NCI-H1417 (cell line): ENCODE measurements around the gene CRIP1.

ENCODE experiments used
- DNase-seq, 3 experiments: peaks; one replicate each; lab custom pipeline; 2025; lab: John Stamatoyannopoulos, UW

CRIP1 gene

GRCh38 chr14:105480807-105481801 is 5.6 kb upstream of the CRIP1 start:
- peak; percentile 85 to 96 (median 91) for DNase-seq

DNA sequence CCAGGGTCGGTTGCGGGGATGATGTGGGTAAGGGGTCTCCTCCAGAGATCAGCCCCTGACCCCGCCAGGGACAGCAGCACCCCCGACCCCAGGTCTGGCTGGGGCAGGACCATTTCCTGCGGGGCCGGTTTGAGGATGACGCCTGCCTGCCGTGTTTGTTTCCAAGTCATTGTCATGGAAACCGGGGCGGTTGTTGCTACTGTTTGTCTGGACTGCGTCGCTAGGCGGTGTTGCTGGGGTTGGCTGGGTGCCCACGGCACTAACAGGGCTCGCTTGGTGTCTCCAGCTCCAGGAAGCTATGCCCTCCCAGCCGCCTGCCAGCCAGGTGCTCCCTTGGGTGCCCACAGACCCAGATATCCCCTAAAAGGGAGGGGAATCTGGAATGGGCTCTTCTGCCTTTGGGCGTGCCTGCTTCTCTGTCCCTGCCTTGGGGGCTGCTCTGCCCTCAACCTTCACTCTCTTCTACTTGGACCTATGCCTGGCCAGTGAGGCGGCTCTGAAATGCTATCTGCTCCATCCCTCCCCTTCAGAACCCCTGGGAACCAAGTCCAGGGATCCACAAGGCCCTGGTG is 4.7 kb upstream of the CRIP1 start:
- peak; percentile 79 to 98 (median 95) for DNase-seq

- DNase-seq: no peak
Observed at GRCh38 chr14:105482486-105483110, 4.1 kb upstream of the CRIP1 start.

- DNase-seq: no peak
Observed at GRCh38 chr14:105483300-105484068, 3.2 kb upstream of the CRIP1 start.

DNA sequence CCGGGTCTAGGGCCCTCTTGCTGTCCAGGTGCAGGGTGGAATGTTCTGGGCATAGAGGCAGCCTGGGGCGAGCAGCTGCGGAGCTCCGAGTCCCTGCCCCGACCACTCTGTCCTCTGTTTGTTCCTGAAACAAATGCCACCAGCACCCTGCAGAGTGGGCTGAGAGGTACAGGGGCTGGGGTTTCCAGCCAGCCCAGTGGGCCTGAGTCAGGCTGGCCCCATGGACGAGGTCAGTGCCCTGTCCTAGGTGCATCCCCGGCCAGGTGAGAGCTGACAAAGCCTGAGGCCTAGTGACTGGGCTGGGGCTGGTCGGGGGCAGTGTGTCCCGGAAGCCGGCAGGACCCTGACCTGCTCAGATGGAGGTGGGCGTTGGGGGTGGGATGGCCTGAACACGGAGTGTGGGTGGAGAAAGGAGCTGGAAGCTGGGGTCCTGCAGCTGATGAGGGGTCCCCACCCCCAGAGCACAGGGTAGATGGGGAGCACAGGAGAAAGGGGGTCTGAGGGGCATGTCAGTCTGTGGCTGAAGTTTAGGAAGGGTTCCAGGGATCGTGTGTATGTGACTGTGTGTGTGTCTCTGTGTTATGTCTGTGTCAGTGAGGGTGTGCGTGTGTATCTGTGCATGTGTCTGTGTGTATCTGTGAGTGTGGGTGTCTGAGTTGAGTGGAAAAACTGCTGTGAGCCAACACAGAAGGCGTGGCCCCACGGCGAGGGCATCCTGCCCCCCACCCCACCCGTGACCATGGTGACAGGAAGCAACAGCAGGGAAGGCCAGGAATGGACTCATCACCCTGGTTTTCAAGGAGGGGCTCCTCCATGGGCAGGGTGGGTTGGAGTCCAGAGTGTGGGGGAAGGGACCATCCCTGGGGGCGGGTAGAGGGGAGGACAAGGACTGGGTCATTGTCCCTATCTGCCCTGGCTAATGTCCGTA is 2.4 kb upstream of the CRIP1 start:
- DNase-seq: peak in 2 of 3 experiments; percentile 26 to 60

GRCh38 chr14:105484997-105485393 is 1.7 kb upstream of the CRIP1 start:
- DNase-seq: no peak

- no peak for DNase-seq
Observed at GRCh38 chr14:105485739-105486162, 935 bp upstream of the CRIP1 start.

DNA sequence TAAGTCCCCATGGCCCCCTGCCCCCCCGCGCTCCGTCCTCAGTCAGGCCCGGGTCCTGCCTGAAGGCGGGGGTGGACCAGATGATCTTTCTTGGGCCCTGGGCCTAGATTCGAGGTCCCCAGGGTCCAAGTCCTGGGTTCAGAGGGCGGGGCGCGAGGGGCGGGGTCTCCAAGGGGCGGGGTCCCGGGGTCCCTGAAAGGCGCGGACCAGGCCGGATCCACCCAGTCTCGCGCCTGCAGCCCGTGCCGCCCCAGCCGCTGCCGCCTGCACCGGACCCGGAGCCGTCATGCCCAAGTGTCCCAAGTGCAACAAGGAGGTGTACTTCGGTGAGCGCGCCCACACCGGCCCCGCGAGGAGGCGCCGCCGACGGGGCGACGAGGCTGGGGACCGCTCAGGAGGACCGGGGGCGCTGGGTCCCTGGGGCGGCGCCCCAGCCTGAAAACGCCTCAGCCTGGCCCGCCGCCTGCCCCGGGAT is 325 bp downstream of the CRIP1 start:
- DNase-seq: no peak

DNA sequence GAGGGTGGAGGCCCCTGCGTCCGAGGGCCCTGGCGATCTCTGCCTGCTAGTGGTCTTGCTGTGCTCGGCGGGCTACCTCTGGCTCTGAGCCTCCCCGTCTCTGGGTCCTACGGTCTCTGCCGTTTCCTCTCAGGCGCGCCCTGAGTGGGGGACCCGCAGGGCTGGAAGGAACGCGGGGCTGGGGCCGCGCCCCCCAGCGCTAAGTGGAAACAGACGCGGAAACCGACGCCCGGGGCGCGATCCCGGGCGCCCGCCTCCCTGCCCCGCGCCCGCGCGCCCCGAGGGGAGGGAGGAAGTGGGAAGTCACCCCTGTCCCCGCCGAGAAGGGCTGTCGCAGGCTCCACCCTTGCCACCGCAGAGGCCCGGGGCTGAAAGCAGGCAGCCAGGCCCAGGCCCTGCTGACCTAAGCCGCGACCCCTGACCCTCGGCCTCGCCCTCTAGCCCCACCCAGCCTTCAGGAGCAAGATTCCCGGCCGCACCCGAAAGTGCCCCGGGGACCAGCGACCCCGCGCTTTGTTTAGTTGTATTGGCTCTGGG is 831 bp downstream of the CRIP1 start:
- DNase-seq: no peak

GRCh38 chr14:105487986-105488777 is 1.5 kb downstream of the CRIP1 start:
- no peak for DNase-seq

DNA sequence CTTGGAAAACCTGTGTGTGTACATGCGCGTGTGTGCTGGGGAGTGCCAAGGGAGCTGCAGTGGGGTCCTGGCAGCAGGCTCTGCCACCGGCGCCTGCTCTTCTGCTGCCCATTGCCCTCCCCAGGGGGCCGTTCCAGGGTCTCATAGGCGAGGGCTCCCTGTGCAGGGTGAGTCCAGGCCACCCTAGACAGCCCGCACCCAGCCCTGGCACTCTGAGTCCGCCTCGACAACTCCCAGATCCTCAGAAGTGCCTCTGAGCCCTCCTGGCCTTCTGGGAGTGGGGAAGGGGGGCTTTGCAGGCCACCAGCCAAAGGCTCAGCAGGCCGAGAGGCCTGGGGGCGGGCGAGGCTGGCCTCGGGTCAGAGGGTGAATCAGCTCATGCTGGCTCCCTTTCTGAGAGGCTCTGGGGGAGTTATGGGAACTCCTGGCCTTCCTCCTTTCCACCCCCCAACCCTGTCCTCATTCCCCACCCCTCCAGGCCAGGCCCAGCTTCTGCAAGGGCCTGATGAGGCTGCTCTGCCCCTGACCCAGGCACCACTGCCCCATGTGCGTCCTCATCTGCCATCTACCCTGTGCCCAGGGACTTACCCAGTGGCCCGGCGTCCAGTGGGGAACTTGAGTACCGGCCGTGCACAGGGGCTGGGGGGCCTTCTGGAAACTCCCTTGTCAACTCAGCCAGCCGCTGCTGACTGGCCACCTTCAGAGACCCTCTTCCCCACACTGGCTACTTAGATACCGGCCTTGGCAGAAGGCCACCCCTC is 2.3 kb downstream of the CRIP1 start:
- no peak for DNase-seq

GRCh38 chr14:105489542-105490266 is 3.0 kb downstream of the CRIP1 start:
- DNase-seq: peak; percentile 89 to 97 (median 97)

- peak in 1 of 3 experiments; percentile 83 for DNase-seq
Observed at GRCh38 chr14:105490267-105490571, 3.5 kb downstream of the CRIP1 start.

GRCh38 chr14:105490572-105491365 is 4.1 kb downstream of the CRIP1 start, which contains the start of gene TEDC1:
TSS of gene TEDC1 (plus strand) at chr14:105491246. CDS start at chr14:105491376, 130 bp downstream.
- peak; percentile 99 to 100 (median 100) for DNase-seq

- peak; percentile 61 to 85 (median 73) for DNase-seq
Observed at GRCh38 chr14:105491366-105491973, 4.8 kb downstream of the CRIP1 start.

GRCh38 chr14:105492031-105492970 is 5.6 kb downstream of the CRIP1 start:
- no peak for DNase-seq
